Glutamatergic neuron (in vitro differentiated cells): Measurements from ENCODE around the gene UBR7. TPM values are rescaled to one million over a fixed set of nuclear protein-coding genes. Genes with fewer than 3 reads are reported as not detected.
"Not testable (repeated sequence)": the region's sequence is repeated elsewhere in the genome, so short reads cannot be mapped to it uniquely, and the experiment has no call there.

Experiments
- DNase-seq: peaks from one replicate; pipeline ENCODE4 v3.0.0; 2022
- H3K27ac Mint-ChIP-seq: one replicate; pipeline ENCODE4 v1.8.0; 2020; ENCODE audit warnings: mild to moderate bottlenecking, mixed read lengths, inconsistent platforms; ENCODE audit not compliant: unreplicated experiment
- H3K27me3 Mint-ChIP-seq: one replicate; pipeline ENCODE4 v1.8.0; 2020; ENCODE audit warnings: mild to moderate bottlenecking, moderate library complexity, mixed read lengths, inconsistent platforms; ENCODE audit not compliant: unreplicated experiment
- H3K36me3 Mint-ChIP-seq: one replicate; pipeline ENCODE4 v1.8.0; 2020; ENCODE audit warnings: mild to moderate bottlenecking, mixed read lengths, inconsistent platforms; ENCODE audit not compliant: unreplicated experiment
- H3K4me1 Mint-ChIP-seq: one replicate; pipeline ENCODE4 v1.8.0; 2020; ENCODE audit warnings: mild to moderate bottlenecking, low read depth, mixed read lengths, inconsistent platforms; ENCODE audit not compliant: unreplicated experiment
- H3K4me3 Mint-ChIP-seq: one replicate; pipeline ENCODE4 v1.8.0; 2020; ENCODE audit warnings: mild to moderate bottlenecking, mixed read lengths, inconsistent platforms; ENCODE audit not compliant: unreplicated experiment
- H3K9me3 Mint-ChIP-seq: one replicate; pipeline ENCODE4 v1.8.0; 2020; ENCODE audit warnings: mild to moderate bottlenecking, moderate library complexity, mixed read lengths, inconsistent platforms; ENCODE audit not compliant: unreplicated experiment
- CTCF ChIP-seq: fragments of 200-600 bp; sonication (generic); IDR thresholded peaks from one replicate; pipeline ENCODE4 v1.5.0; 2021; ENCODE audit not compliant: partially characterized antibody, unreplicated experiment
- long read RNA-seq: library from polyadenylated mRNA; unstranded; transcript quantifications from one replicate; pipeline ENCODE4 v2.0.0, GENCODE V29; 2020; ENCODE audit not compliant: unreplicated experiment
- total RNA-seq: library from RNA; stranded (reverse); fragmentation: NEBNext Ultra II Directional; extraction: Animal tissue kit (Norgen Biotek cat#: 25700); gene quantifications from one replicate; pipeline ENCODE4 v1.2.1, GENCODE V29; 2021; ENCODE audit not compliant: unreplicated experiment

UBR7 gene
- 17.4 TPM for total RNA-seq
- long read RNA-seq, partial matches to known transcripts, result 1 of 7 reads
- long read RNA-seq, other reads (novel, unspliced or antisense), result 2 of 7 reads

- Mint-ChIP-seq H3K4me3 (peak within 1 kb of the TSS; percentile 98), H3K27ac (peak within 1 kb of the TSS; percentile 84), H3K27me3 (peaks cover 2% of the 10 kb centered on the region), H3K4me1 (peaks cover 2% of the 10 kb centered on the region), H3K9me3 (peaks cover 2% of the 10 kb centered on the region), H3K36me3 (no peaks in the 10 kb centered on the region)
- TF ChIP-seq CTCF, result no peak
- DNase-seq, result peak; percentile 96
Measured at GRCh38 chr14:93206793-93207467, at the start of gene UBR7, which contains the start of gene GON7. TSS of gene UBR7 (plus strand) at chr14:93207256. CDS start at chr14:93207292, 36 bp downstream. TSS of gene GON7 (minus strand) at chr14:93207065. CDS start at chr14:93207037, 28 bp downstream.

- H3K27ac Mint-ChIP-seq, H3K27me3 Mint-ChIP-seq, H3K9me3 Mint-ChIP-seq, H3K36me3 Mint-ChIP-seq, DNase-seq, H3K4me1 Mint-ChIP-seq, H3K4me3 Mint-ChIP-seq: not testable (repeated sequence)
Measured at GRCh38 chr14:93158349-93158748, 48.7 kb upstream of the UBR7 start.

- not testable (repeated sequence) for DNase-seq, H3K27ac Mint-ChIP-seq, H3K36me3 Mint-ChIP-seq, H3K27me3 Mint-ChIP-seq, H3K9me3 Mint-ChIP-seq, H3K4me1 Mint-ChIP-seq, H3K4me3 Mint-ChIP-seq
Measured at GRCh38 chr14:93159625-93160352, 47.3 kb upstream of the UBR7 start.

- peaks cover 5% of the 10 kb centered on the region for H3K4me1 Mint-ChIP-seq
- H3K4me3 Mint-ChIP-seq, result no peak overlapping the region
- DNase-seq, result no peak
- no peak overlapping the region for H3K27ac Mint-ChIP-seq
- H3K9me3 Mint-ChIP-seq, result no peaks in the 10 kb centered on the region
- H3K36me3 Mint-ChIP-seq, result no peaks in the 10 kb centered on the region
- no peak for TF ChIP-seq CTCF
- no peaks in the 10 kb centered on the region for H3K27me3 Mint-ChIP-seq
Measured at GRCh38 chr14:93160353-93160801, 46.7 kb upstream of the UBR7 start.

- H3K27ac Mint-ChIP-seq, result peak overlapping the region; percentile 56
- no peaks in the 10 kb centered on the region for H3K27me3 Mint-ChIP-seq
- H3K36me3 Mint-ChIP-seq, result no peaks in the 10 kb centered on the region
- no peaks in the 10 kb centered on the region for H3K9me3 Mint-ChIP-seq
- TF ChIP-seq CTCF, result no peak
- peaks cover 5% of the 10 kb centered on the region for H3K4me1 Mint-ChIP-seq
- DNase-seq, result no peak
- no peak overlapping the region for H3K4me3 Mint-ChIP-seq
Measured at GRCh38 chr14:93161411-93161940, 45.6 kb upstream of the UBR7 start.
